Neural crest cell (in vitro differentiated cells): ENCODE results near the gene PSMA6. TPM values are rescaled to one million over a fixed set of nuclear protein-coding genes. Genes with fewer than 3 reads are reported as not detected.
"Not testable (repeated sequence)": the region's sequence is repeated elsewhere in the genome, so short reads cannot be mapped to it uniquely, and the experiment has no call there.

Source experiments
- DNase-seq: peaks from one replicate; pipeline ENCODE4 v3.0.0; 2021; ENCODE audit warnings: low read depth, mixed read lengths, low spot score
- H3K27ac Mint-ChIP-seq: one replicate; pipeline ENCODE4 v1.8.0; 2021; ENCODE audit warnings: mild to moderate bottlenecking, mixed read lengths; ENCODE audit not compliant: unreplicated experiment
- H3K27me3 Mint-ChIP-seq: 2 replicates; pipeline ENCODE4 v1.8.0; 2021; ENCODE audit warnings: low read depth, mild to moderate bottlenecking, mixed read lengths
- H3K36me3 Mint-ChIP-seq: 2 replicates; pipeline ENCODE4 v1.8.0; 2021; ENCODE audit warnings: low read depth, mild to moderate bottlenecking, mixed read lengths
- H3K4me1 Mint-ChIP-seq: 2 replicates; pipeline ENCODE4 v1.8.0; 2021; ENCODE audit warnings: mixed read lengths
- H3K4me3 Mint-ChIP-seq: one replicate; pipeline ENCODE4 v1.8.0; 2021; ENCODE audit warnings: mild to moderate bottlenecking, mixed read lengths
- H3K9me3 Mint-ChIP-seq: 2 replicates; pipeline ENCODE4 v1.8.0; 2021; ENCODE audit warnings: mixed read lengths
- total RNA-seq: library from RNA; stranded (reverse); gene quantifications from 2 replicates; pipeline ENCODE4 v1.2.1, GENCODE V29; 2021
- TF ChIP-seq, protein P1 (sequence below): fragments of 200-600 bp; sonication (generic); conservative IDR thresholded peaks from 2 replicates; pipeline ENCODE4 v1.5.0; 2021; ENCODE audit warnings: antibody characterized with exemption, mild to moderate bottlenecking

PSMA6 gene
- total RNA-seq, 1 donor from 2014 or later = 229 TPM

DNA sequence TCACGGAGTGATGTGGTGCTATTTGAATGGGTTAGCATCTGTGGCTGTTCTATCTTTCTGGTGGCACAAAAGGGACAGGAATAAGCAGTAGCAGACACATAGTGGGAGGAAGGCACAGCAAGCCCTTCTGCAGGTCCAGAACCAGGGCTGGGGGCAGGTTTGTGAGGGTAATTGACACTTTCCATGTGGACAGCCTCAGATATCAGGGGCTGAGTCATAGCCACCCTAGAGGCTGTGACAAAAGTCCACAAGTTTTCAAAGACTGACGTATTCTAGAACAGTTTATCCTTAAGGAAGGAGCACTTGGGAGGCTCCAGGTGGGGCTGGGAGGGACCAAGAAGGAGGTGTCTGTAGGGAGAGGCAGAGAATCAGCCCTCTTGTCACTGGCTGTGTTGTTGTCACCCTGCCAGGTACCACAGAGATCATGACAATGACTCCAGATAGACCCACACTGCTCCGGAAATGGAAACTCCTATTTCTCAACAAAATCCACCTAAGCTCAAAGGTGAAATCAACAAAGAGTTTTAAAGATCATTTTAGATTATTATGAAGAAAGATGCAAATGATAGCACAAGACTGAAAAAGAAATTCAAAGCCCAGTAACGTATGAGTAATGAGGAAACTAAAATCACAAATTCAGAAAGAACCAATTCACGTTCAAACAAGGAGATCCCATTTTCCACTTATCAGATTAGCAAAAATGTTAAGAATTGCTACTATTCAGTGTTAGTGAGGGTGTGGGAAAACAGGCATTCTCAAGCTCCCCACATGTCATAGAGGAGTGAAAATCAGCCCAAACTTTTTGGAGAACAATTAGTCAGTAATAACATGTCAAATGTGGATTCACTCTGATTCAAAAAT is 64.0 kb downstream of the PSMA6 start:
- Mint-ChIP-seq H3K36me3 (no peaks in the 10 kb centered on the region), H3K9me3 (no peaks in the 10 kb centered on the region), H3K27me3 (no peaks in the 10 kb centered on the region), H3K27ac (peak overlapping the region; percentile 51), H3K4me1 (peaks cover 14% of the 10 kb centered on the region), H3K4me3 (no peak overlapping the region)
- TF ChIP-seq, protein P1, sequence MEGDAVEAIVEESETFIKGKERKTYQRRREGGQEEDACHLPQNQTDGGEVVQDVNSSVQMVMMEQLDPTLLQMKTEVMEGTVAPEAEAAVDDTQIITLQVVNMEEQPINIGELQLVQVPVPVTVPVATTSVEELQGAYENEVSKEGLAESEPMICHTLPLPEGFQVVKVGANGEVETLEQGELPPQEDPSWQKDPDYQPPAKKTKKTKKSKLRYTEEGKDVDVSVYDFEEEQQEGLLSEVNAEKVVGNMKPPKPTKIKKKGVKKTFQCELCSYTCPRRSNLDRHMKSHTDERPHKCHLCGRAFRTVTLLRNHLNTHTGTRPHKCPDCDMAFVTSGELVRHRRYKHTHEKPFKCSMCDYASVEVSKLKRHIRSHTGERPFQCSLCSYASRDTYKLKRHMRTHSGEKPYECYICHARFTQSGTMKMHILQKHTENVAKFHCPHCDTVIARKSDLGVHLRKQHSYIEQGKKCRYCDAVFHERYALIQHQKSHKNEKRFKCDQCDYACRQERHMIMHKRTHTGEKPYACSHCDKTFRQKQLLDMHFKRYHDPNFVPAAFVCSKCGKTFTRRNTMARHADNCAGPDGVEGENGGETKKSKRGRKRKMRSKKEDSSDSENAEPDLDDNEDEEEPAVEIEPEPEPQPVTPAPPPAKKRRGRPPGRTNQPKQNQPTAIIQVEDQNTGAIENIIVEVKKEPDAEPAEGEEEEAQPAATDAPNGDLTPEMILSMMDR = no peak
- no peak for DNase-seq

DNA sequence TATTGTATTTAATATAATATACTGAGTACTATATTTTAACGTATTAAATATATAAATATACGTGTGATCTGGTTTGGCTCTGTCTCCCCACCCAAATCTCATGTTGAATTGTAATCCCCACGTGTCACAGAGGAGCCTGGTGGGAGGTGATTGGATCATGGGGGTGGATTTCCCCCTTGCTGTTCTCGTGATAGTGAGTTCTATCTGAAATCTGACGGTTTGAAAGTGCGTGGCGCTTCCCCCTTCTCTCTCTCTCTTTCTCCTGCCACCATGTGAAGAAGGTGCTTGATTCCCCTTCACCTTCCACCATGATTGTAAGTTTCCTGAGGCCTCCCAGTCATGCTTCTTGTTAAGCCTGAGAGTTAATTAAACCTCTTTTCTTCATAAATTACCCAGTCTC is 67.5 kb downstream of the PSMA6 start:
- not testable (repeated sequence) for H3K4me1 Mint-ChIP-seq, H3K27me3 Mint-ChIP-seq, DNase-seq, H3K9me3 Mint-ChIP-seq, H3K36me3 Mint-ChIP-seq, H3K4me3 Mint-ChIP-seq, H3K27ac Mint-ChIP-seq

DNA sequence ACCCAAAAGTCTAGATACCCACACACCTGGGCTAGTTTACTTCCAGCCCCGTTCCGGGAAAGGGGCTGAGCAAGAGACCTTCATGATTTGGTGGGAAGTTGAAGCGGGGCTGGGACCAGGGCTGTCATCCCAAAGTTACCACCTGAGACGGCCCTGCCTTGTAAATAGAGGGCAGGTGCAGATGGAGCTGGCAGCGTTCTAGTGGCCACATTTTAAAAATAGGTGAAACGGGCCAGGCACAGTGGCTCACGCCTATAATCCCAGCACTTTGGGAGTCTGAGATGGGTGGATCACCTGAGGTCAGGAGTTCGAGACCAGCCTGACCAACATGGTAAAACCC is 68.9 kb downstream of the PSMA6 start:
- DNase-seq = no peak

DNA sequence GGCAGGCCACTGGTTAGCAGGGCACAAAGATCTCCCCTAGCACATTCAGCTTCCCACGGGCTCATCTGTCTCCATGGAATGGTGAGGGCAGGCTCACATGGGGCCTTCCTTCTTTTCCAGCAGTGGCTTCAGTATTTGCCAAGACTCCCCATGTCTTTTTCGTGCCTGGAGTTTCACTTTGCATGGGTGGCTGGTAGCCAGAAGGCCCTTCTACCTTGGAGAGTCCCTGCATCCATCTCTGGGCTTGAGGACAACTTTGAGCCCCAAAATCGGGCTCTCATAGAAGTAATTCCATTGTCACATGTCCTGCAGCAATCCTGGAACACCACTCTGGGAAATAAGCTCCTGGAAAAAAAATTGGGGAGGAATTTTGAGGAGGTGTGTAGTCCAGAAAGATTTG is 70.3 kb downstream of the PSMA6 start:
- Mint-ChIP-seq H3K4me3 (no peak overlapping the region), H3K27ac (no peak overlapping the region), H3K9me3 (no peaks in the 10 kb centered on the region), H3K4me1 (peaks cover 14% of the 10 kb centered on the region), H3K36me3 (no peaks in the 10 kb centered on the region), H3K27me3 (no peaks in the 10 kb centered on the region)
- DNase-seq = no peak
- TF ChIP-seq, protein P1 = no peak

More for the DNA sequence above, 68.9 kb downstream of the PSMA6 start:
- Mint-ChIP-seq H3K4me1 (peaks cover 10% of the 10 kb centered on the region), H3K27ac (no peak overlapping the region), H3K36me3 (no peaks in the 10 kb centered on the region), H3K27me3 (no peaks in the 10 kb centered on the region), H3K9me3 (no peaks in the 10 kb centered on the region), H3K4me3 (no peak overlapping the region)
- TF ChIP-seq, protein P1 = no peak

DNA sequence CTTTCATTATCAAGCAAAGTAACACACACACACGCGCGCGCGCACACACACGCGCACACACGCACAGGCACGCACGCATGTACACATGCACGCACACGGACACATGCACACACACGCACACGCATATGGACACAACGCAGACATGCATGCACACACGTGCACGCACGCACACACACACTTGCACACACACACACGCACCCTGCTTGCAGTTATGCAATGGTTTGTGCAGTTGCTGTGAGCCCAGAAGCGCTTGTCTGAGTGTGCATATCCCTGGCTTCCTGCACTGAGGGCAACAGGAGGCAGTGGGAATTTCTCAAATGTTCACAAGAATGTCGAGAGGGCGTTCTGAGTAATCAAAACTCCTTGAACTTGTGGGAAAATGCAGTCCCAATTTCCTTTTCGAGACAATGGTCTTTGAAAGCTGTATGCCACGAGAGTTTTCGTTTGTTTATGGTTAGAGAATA is 70.8 kb downstream of the PSMA6 start:
- no peaks in the 10 kb centered on the region for H3K27me3 Mint-ChIP-seq
- no peak for DNase-seq
- no peaks in the 10 kb centered on the region for H3K9me3 Mint-ChIP-seq
- peaks cover 18% of the 10 kb centered on the region for H3K4me1 Mint-ChIP-seq
- H3K4me3 Mint-ChIP-seq = no peak overlapping the region
- H3K36me3 Mint-ChIP-seq = no peaks in the 10 kb centered on the region
- TF ChIP-seq, protein P1 = no peak
- no peak overlapping the region for H3K27ac Mint-ChIP-seq
